Coronary artery (tissue), 2 donors: ENCODE results near the gene IMPA2.
"Not testable (repeated sequence)": the region's sequence is repeated elsewhere in the genome, so short reads cannot be mapped to it uniquely, and the experiment has no call there.

ENCODE experiments used
- DNase-seq: peaks from one replicate; pipeline ENCODE4 v3.0.0-alpha.2; 2017; ENCODE audit warnings: low spot score
- H3K27ac ChIP-seq, 2 donors: fragments of 200-600 bp; sonication (generic); one replicate each; pipeline ENCODE4 v1.5.1; 2016 to 2019
- H3K4me3 ChIP-seq: fragments of 200-600 bp; sonication (generic); 2 replicates; pipeline ENCODE4 v1.5.1; 2016; ENCODE audit warnings: mild to moderate bottlenecking, moderate library complexity
- TF ChIP-seq, protein P1 (sequence below): fragments of 200-600 bp; sonication (generic); IDR thresholded peaks from one replicate; pipeline ENCODE4 v1.5.1; 2019; ENCODE audit warnings: antibody characterized with exemption

Gene IMPA2

DNA sequence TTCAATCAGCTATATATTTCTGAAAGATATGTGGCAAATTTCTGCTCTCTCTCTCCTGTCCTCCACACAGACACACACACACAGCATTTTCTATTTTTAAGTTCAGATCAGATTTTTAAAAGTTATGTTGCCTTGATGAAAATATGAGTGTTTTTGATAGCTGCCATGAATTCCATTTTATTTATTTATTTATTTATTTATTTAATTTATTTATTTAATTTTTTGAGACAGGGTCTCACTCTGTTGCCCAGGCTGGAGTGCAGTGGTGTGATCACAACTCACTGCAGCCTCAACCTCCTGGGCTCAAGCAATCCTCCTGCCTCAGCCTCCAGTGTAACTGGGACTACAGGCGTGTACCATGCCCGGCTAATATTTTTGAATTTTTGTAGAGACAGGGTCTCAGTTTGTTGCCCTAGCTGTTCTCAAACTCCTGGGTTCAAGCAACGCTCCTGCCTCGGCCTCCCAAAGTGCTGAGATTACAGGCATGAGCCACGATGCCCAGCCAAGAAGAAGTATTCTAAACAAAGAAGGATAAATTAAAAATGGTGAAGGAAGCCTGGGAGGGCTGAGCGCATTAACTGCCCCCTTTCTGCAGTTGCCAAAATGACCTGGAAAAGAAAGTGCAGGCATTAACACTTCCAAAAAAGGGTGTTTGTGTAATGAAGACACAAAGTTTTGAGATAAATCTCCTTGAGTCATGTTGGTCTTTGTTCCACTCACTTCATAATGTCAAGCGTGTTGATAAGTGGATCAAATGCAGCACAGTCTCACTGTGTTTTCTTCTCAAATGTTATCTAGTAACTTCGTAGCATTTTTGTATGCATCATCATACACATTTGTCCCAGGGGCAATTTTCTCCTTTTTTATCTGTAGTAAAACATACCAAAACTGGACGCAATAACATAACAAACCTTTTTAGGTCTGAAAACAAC, 11.1 kb upstream of the IMPA2 start:
- TF ChIP-seq, protein P1, sequence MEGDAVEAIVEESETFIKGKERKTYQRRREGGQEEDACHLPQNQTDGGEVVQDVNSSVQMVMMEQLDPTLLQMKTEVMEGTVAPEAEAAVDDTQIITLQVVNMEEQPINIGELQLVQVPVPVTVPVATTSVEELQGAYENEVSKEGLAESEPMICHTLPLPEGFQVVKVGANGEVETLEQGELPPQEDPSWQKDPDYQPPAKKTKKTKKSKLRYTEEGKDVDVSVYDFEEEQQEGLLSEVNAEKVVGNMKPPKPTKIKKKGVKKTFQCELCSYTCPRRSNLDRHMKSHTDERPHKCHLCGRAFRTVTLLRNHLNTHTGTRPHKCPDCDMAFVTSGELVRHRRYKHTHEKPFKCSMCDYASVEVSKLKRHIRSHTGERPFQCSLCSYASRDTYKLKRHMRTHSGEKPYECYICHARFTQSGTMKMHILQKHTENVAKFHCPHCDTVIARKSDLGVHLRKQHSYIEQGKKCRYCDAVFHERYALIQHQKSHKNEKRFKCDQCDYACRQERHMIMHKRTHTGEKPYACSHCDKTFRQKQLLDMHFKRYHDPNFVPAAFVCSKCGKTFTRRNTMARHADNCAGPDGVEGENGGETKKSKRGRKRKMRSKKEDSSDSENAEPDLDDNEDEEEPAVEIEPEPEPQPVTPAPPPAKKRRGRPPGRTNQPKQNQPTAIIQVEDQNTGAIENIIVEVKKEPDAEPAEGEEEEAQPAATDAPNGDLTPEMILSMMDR: no peak
- Histone ChIP-seq H3K4me3 (no peak overlapping the region), H3K27ac (no peak overlapping the region)
- no peak for DNase-seq

DNA sequence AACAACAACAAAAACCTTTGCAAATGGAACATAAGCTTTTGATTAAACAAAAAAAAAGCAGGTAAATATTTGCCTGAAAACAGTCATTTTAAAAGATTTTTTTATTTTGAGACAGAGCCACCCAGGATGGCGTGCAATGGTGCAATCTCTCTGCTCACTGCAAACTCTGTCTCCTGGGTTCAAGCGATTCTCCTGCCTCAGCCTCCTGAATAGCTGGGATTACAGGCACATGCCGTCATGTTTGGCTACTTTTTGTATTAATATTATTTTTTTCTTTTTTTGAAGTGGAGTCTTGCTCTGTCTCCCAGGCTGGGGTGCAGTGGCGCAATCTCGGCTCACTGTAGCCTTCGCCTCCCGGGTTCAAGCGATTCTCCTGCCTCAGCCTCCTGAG, 10.5 kb upstream of the IMPA2 start:
- not testable (repeated sequence) for H3K4me3 ChIP-seq, H3K27ac ChIP-seq, DNase-seq

DNA sequence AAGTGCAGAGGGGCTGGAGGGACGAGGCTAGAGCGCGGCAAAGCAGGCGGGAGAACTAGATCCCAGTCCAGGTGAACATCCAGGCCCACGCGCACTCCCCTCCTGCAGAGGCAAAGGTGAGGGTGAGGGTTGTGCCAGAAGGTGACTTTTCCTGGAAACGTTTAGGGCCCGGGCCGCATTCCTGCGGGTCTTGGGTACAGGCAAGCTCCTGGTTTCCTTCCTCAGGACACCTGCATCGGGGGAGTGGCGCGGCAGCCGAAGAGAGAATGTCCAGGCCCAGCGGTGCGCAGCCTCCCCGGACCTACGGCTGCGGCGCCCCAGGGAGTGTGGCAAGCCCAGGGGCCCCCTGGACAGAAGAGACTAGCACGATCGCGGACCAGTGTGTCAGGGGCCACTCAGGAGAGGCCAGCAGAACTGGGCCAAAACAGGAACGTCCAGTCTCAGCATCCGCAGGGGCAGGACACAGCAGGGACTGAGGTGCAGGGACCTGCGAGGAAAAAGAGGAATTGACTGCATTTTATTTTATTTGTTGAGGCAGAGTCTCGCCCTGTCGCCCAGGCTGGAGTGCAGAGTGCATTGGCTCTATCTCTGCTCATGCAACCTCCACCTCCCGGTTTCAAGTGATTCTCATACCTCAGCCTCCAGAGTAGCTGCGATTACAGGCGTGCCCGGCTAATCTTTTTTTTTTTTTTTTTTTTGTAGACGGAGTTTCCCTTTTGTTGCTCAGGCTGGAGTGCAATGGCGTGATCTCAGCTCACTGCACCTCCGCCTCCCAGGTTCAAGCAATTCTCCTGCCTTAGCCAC, 8.7 kb upstream of the IMPA2 start:
- DNase-seq: no peak
- Histone ChIP-seq H3K4me3 (no peak overlapping the region), H3K27ac (no peak overlapping the region)
- TF ChIP-seq, protein P1: no peak

DNA sequence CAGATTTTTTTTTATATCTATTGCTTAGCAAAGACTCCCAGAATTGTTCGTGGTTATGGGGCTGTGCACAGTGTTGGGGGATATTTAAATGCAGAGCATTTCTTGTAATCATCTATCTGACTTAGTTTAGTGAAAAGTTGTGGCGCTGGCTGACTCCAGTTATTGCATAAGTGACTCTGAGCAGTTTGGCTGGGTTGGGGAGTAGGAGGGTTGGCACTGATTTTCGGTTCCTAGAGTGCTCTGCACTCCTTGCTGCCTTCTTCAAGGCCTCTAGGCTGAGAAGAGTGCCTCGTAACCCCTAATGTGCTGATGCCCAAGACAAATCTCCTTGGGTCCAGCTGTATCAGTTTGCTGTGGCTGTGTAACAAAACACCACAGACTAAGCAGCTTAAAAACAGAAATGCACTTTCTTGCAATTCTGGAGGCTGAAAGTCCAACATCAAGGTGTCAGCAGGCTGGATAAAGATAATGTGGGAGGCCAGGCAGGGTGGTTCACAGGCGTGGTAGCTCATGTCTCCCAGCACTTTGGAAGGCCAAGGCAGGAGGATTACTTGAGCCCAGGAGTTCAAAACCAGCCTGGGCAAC, 6.5 kb upstream of the IMPA2 start:
- TF ChIP-seq, protein P1: no peak
- no peak for DNase-seq
- Histone ChIP-seq H3K4me3 (no peak overlapping the region), H3K27ac (no peak overlapping the region)

DNA sequence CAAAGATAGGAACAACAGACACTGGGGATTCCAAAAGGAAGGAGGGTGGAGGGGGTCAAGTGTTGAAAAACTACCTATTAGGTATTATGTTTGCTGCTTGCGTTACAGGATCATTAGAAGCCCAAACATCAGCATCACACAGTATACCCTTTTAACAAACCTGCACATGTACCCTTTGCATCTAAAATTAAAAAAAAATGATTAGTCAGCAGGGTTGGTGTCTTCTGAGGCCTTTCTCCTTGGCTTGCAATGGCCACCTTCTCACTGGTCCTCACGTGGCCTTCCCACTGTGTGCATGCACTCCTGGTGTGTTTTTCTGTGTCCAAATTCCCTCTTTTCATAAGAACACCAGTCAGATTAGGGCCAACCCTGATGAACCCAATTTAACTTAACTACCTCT, 5.6 kb upstream of the IMPA2 start:
- Histone ChIP-seq H3K4me3 (no peak overlapping the region), H3K27ac (no peak overlapping the region)
- TF ChIP-seq, protein P1: no peak
- DNase-seq: no peak

DNA sequence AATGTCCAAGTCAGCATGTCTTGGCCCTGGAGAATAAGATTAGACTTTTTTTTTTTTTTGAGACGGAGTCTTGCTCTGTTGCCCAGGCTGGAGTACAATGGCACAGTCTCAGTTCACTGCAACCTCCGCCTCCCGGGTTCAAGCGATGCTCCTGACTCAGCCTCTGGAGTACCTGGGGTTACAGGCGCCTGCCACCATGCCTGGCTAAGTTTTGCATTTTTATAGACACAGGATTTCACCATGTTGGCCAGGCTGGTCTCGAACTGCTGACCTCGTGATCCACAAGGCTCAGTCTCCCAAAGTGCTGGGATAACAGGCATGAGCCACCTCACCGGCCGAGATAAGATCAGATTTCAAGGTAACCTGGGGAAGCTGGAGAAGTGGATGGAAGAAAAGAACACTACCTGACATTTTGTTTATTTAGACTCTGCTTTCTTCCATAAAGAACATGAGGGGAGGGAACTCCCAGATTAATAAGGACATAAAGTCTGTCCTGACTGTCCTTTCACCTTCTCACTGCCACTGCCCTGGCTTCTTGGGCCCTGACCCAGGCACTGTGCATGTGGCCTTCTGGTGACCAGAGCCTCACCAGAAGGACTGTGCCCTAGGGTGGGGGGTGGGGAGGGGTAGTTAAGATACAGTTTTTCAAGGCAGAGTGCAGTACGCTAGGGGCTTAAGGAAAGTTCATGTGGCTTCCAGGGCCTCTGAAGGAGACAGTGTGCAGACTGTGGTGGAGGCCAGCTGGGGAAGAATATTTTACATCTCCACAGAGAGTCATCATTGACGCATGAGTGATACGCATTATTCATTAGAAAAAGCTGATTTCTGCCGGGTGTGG, 4.8 kb upstream of the IMPA2 start:
- DNase-seq: peak; percentile 65
- no peak overlapping the region for H3K4me3 ChIP-seq
- no peak overlapping the region for H3K27ac ChIP-seq
- TF ChIP-seq, protein P1: no peak

DNA sequence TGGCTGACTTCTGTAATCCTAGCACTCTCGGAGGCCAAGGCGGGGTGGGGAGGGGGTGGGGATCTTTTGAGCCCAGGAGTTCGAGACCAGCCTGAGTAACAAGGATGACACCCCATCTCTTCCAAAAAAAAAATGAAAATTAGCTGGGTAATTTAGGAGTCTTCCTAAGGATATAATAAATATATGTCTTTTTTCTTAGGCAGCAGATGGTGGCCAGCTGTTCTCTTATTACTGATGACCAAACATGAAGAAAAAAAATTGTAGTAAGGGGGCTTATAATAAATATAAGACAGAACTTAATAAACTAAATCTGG, 4.2 kb upstream of the IMPA2 start:
- H3K27ac ChIP-seq: no peak overlapping the region
- TF ChIP-seq, protein P1: no peak
- no peak overlapping the region for H3K4me3 ChIP-seq
- no peak for DNase-seq
